ENCODE measurements around the gene RASSF1.

GRCh38 chr3:50371133-50371685 is 30.6 kb upstream of the RASSF1 start:
- TF ChIP-seq, protein P1, sequence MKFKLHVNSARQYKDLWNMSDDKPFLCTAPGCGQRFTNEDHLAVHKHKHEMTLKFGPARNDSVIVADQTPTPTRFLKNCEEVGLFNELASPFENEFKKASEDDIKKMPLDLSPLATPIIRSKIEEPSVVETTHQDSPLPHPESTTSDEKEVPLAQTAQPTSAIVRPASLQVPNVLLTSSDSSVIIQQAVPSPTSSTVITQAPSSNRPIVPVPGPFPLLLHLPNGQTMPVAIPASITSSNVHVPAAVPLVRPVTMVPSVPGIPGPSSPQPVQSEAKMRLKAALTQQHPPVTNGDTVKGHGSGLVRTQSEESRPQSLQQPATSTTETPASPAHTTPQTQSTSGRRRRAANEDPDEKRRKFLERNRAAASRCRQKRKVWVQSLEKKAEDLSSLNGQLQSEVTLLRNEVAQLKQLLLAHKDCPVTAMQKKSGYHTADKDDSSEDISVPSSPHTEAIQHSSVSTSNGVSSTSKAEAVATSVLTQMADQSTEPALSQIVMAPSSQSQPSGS (IDR thresholded peaks at IDR 0.05; ENCODE audit: low read length): no peak
- no peak for TF ChIP-seq CHD1 (IDR thresholded peaks at IDR 0.05; ENCODE audit: low read depth, low read length)
- no peak for TF ChIP-seq REST (IDR thresholded peaks at IDR 0.05; ENCODE audit: low read depth, low read length)
- TF ChIP-seq, protein P2, sequence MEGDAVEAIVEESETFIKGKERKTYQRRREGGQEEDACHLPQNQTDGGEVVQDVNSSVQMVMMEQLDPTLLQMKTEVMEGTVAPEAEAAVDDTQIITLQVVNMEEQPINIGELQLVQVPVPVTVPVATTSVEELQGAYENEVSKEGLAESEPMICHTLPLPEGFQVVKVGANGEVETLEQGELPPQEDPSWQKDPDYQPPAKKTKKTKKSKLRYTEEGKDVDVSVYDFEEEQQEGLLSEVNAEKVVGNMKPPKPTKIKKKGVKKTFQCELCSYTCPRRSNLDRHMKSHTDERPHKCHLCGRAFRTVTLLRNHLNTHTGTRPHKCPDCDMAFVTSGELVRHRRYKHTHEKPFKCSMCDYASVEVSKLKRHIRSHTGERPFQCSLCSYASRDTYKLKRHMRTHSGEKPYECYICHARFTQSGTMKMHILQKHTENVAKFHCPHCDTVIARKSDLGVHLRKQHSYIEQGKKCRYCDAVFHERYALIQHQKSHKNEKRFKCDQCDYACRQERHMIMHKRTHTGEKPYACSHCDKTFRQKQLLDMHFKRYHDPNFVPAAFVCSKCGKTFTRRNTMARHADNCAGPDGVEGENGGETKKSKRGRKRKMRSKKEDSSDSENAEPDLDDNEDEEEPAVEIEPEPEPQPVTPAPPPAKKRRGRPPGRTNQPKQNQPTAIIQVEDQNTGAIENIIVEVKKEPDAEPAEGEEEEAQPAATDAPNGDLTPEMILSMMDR (IDR thresholded peaks at IDR 0.05 in 2 of 3, conservative IDR thresholded peaks at IDR 0.05 in 1 of 3; ENCODE audit: control insufficient read depth in 2 of 3, extremely low read depth in 1 of 3, insufficient read depth in 1 of 3, low read depth in 3 of 3, low read length in 3 of 3): no peak
- no peak for TF ChIP-seq EGR1 (IDR thresholded peaks at IDR 0.05; ENCODE audit: borderline replicate concordance in 1 of 2, low read depth in 2 of 2, low read length in 2 of 2)
- TF ChIP-seq POLR2A (IDR thresholded peaks at IDR 0.05; ENCODE audit: low read depth, low read length): no peak
- no peak for TF ChIP-seq CBX5 (IDR thresholded peaks at IDR 0.05; ENCODE audit: low read depth)
- no peak for TF ChIP-seq CUX1 (IDR thresholded peaks at IDR 0.05; ENCODE audit: insufficient replicate concordance, low read depth, low read length)

Measured in GM12878 (cell line).